K562 (cell line): ENCODE measurements around the gene STK16. TPM values are rescaled to one million over a fixed set of nuclear protein-coding genes. Genes with fewer than 3 reads are reported as not detected.
A peak's percentile ranks its signal among the peaks of the same experiment; 100 is the strongest.

Experiments
- BRD9 ChIP-seq: fragments of 450-650 bp; IDR thresholded peaks from 2 replicates; pipeline ENCODE4 v1.6.1; 2018; ENCODE audit warnings: low read depth; ENCODE audit not compliant: partially characterized antibody
- EHMT2 ChIP-seq: fragments of 450-650 bp; IDR thresholded peaks from 2 replicates; pipeline ENCODE4 v1.6.1; 2018; ENCODE audit warnings: antibody characterized with exemption
- HDAC1 ChIP-seq, 2 experiments: fragments of 450-650 bp; IDR thresholded peaks; 2 replicates each; pipeline ENCODE4 v1.6.1; 2016 to 2017; ENCODE audit warnings: inconsistent platforms in 1 of 2, mild to moderate bottlenecking in 1 of 2, moderate library complexity in 1 of 2
- MED1 ChIP-seq: sonication (generic); formaldehyde crosslinking; IDR thresholded peaks from 2 replicates; pipeline ENCODE4 v1.8.1; 2023; ENCODE audit warnings: missing genetic modification reagents, borderline replicate concordance
- NKRF ChIP-seq: fragments of 450-650 bp; IDR thresholded peaks from 2 replicates; pipeline ENCODE4 v1.6.1; 2016; ENCODE audit warnings: borderline replicate concordance
- RBM34 ChIP-seq: fragments of 200-400 bp; formaldehyde crosslinking; IDR thresholded peaks from 2 replicates; pipeline ENCODE4 v1.6.1; 2018; ENCODE audit warnings: low read length, borderline replicate concordance; ENCODE audit not compliant: insufficient read depth
- REST ChIP-seq, 2 experiments: fragments of 450-650 bp; formaldehyde crosslinking in 1 of 2; IDR thresholded peaks; 2 replicates each; pipeline versions ENCODE4 v1.4.0 to v1.6.1; 2014 to 2020; ENCODE audit warnings: mild to moderate bottlenecking in 2 of 2, borderline replicate concordance in 1 of 2, low read depth in 1 of 2
- RFX1 ChIP-seq: fragments of 450-650 bp; IDR thresholded peaks from 2 replicates; pipeline ENCODE4 v1.6.1; 2016; ENCODE audit warnings: mild to moderate bottlenecking, moderate library complexity
- SAP30 ChIP-seq: fragments of 200-600 bp; sonication (generic); IDR thresholded peaks from 2 replicates; pipeline ENCODE4 v1.6.1; 2012; ENCODE audit warnings: borderline replicate concordance, low read depth, mild to moderate bottlenecking, moderate library complexity, low read length, control low read depth, inconsistent platforms; ENCODE audit not compliant: insufficient read depth, poor library complexity, severe bottlenecking
- UBTF ChIP-seq, 2 experiments: IDR thresholded peaks; 2 replicates each; pipeline ENCODE4 v1.6.1; 2012; ENCODE audit warnings: improper control_type of control experiment in 2 of 2, low read depth in 2 of 2, low read length in 2 of 2, borderline replicate concordance in 1 of 2
- ZNF143 ChIP-seq: sonication (generic); formaldehyde crosslinking; IDR thresholded peaks from 2 replicates; pipeline ENCODE4 v1.9.0; 2022; ENCODE audit warnings: mild to moderate bottlenecking, missing genetic modification reagents
- ZNF165 ChIP-seq: fragments of 250-450 bp; sonication (Bioruptor Pico); IDR thresholded peaks from 2 replicates; pipeline ENCODE4 v1.4.0; 2020; ENCODE audit warnings: borderline replicate concordance
- polyA plus RNA-seq, 8 experiments: library from polyadenylated mRNA; depleted of rRNA in 4 of 8; stranded (reverse) in 5 of 8; unstranded in 3 of 8; fragments of >200 nt; fragmentation: Nextera tagmentation in 2 of 8; fragmentation: Illumina TruSeq in 1 of 8; extraction: Ambion mirVana in 2 of 8; extraction: Trizol in 1 of 8; gene quantifications; 2 replicates each; pipeline versions ENCODE4 v1.2.1 to v1.2.3, GENCODE V29; 2011 to 2014; ENCODE audit warnings: inconsistent platforms in 1 of 8, missing spikeins in 1 of 8
- total RNA-seq, 7 experiments: library from RNA; depleted of rRNA in 6 of 7; stranded (reverse); fragments of >200 nt in 6 of 7; fragmentation: Illumina TruSeq in 2 of 7; extraction: Trizol in 2 of 7; gene quantifications; 2 replicates each; pipeline versions ENCODE4 v1.2.1 to v1.2.3, GENCODE V29; 2011 to 2021; ENCODE audit warnings: low replicate concordance in 1 of 7

Gene STK16
- total and polyA plus RNA-seq, 9 of the 15 experiments (the other 6 are each of a cell fraction or from before 2014, with no cell fraction given): 5.4 to 36.2 (median 17.8) TPM

GRCh38 chr2:219218217-219218731 lies 27.0 kb upstream of the STK16 start (continued):
- TF ChIP-seq ZNF143 (CRISPR knock-in tag) (peak; percentile 45; the same call in 1 of the 2 replicates), HDAC1 (IDR thresholded peaks at IDR 0.05) (peak in 1 of 2 experiments; percentile 62; a peak in 1 of 4 replicates), ZNF165 (CRISPR knock-in tag) (no peak), NKRF (0 out of 2 replicates have a peak, but pooled peaks have one; percentile 36), REST (IDR thresholded peaks at IDR 0.05; ENCODE audit: borderline replicate concordance) (peak; percentile 87), REST (CRISPR knock-in tag; IDR thresholded peaks at IDR 0.05; ENCODE audit: low read depth) (peak; percentile 85), BRD9 (no peak), UBTF (IDR thresholded peaks at IDR 0.05; ENCODE audit: borderline replicate concordance in 1 of 2, low read depth in 2 of 2, low read length in 2 of 2) (0 out of 4 replicates have a peak, but pooled peaks have one; percentile 17 to 43), MED1 (CRISPR knock-in tag) (no peak), EHMT2 (0 out of 2 replicates have a peak, but pooled peaks have one; percentile 6), RBM34 (no peak), SAP30 (peak; percentile 74), RFX1 (peak; percentile 68)
